ENCODE measurements around the gene NUB1. TPM values are rescaled to one million over a fixed set of nuclear protein-coding genes. Genes with fewer than 3 reads are reported as not detected.

Gene NUB1
- total RNA-seq, 2 experiments from 2014 or later, result 51.4 to 70.4 TPM

- ATAC-seq, result no peak
- peaks cover under 1% of the 10 kb centered on the region for H3K9me3 Mint-ChIP-seq (ENCODE audit: low read depth)
- intact Hi-C loops (cut with DNase I, micrococcal nuclease), result no loop called here
- no peaks in the 10 kb centered on the region for H3K36me3 Mint-ChIP-seq (ENCODE audit: low read depth)
- CTCF ChIA-PET, result interaction anchor here (1.2 kb wide), 1 partner anchor 114 kb away, joined by 3 read pairs; no protein-coding TSS in a partner anchor
- no peak overlapping the region for H3K27ac Mint-ChIP-seq
- POLR2A ChIA-PET, result interaction anchor here (0.6 kb wide), 1 partner anchor 58 kb away, joined by 4 read pairs; no protein-coding TSS in a partner anchor
- H3K4me1 Mint-ChIP-seq, result peaks cover 43% of the 10 kb centered on the region
- H3K4me3 Mint-ChIP-seq, result no peak overlapping the region
- no peaks in the 10 kb centered on the region for H3K27me3 Mint-ChIP-seq
- no peak for DNase-seq
Measured at GRCh38 chr7:151427705-151428377, 86.2 kb downstream of the NUB1 start.

Other genes starting within 250 kb of the NUB1 start
- gene GBX1, start 174.1 kb upstream of the NUB1 start, total RNA-seq, result under 1 TPM in 1 of 2 experiments, not detected in 1; 0.16 TPM
- gene ASB10, start 154.6 kb upstream of the NUB1 start, total RNA-seq, result not detected
- gene H2BK1, start 131.3 kb upstream of the NUB1 start, total RNA-seq, result not detected
- gene ABCF2, start 114.6 kb upstream of the NUB1 start, total RNA-seq, result 10 to 100 TPM; 48.4 to 49.0 TPM
- gene CHPF2, start 109.3 kb upstream of the NUB1 start, total RNA-seq, result 10 to 100 TPM; 20.7 to 27.3 TPM
- gene SMARCD3, start 93.1 kb upstream of the NUB1 start, total RNA-seq, result 1 to 10 TPM; 4.1 to 4.8 TPM
- not detected for gene WDR86, start 68.2 kb downstream of the NUB1 start, total RNA-seq
- under 1 TPM in 1 of 2 experiments, not detected in 1; 0.11 TPM for gene CRYGN, start 98.3 kb downstream of the NUB1 start, total RNA-seq
- 10 to 100 TPM; 42.8 to 43.0 TPM for gene RHEB, start 178.1 kb downstream of the NUB1 start, total RNA-seq

Data from activated CD4-positive, alpha-beta T cell treated with anti-CD3 and anti-CD28 coated beads for 36 hours (primary cell).